CMK (cell line): ENCODE results near the gene COL6A5.

Experiments used
- DNase-seq: peaks from one replicate; pipeline ENCODE4 v3.0.0-alpha.2; 2010; ENCODE audit warnings: low read depth

Gene COL6A5

GRCh38 chr3:130519754-130520153 is 174.3 kb downstream of the COL6A5 start:
- no peak for DNase-seq

- DNase-seq = no peak
These were observed 176.9 kb downstream of the COL6A5 start for GRCh38 chr3:130522399-130522798.

- DNase-seq = no peak
These were observed 182.0 kb downstream of the COL6A5 start for GRCh38 chr3:130527426-130527825.

- no peak for DNase-seq
These were observed 182.6 kb downstream of the COL6A5 start for GRCh38 chr3:130528120-130528519.

- DNase-seq = no peak
These were observed 184.2 kb downstream of the COL6A5 start for GRCh38 chr3:130529486-130530215.

- no peak for DNase-seq
These were observed 187.8 kb downstream of the COL6A5 start for GRCh38 chr3:130533247-130533646.
